GM12872 (cell line): ENCODE measurements around the gene MCF2L2.

ENCODE experiments used
- TF ChIP-seq, protein P1 (sequence below): IDR thresholded peaks from 3 replicates; pipeline ENCODE4 v1.5.1; 2011; ENCODE audit warnings: low read depth, mild to moderate bottlenecking, low read length, moderate library complexity; ENCODE audit not compliant: insufficient read depth

MCF2L2 gene

GRCh38 chr3:183396662-183397391, 31.6 kb downstream of the MCF2L2 start:
- TF ChIP-seq, protein P1, sequence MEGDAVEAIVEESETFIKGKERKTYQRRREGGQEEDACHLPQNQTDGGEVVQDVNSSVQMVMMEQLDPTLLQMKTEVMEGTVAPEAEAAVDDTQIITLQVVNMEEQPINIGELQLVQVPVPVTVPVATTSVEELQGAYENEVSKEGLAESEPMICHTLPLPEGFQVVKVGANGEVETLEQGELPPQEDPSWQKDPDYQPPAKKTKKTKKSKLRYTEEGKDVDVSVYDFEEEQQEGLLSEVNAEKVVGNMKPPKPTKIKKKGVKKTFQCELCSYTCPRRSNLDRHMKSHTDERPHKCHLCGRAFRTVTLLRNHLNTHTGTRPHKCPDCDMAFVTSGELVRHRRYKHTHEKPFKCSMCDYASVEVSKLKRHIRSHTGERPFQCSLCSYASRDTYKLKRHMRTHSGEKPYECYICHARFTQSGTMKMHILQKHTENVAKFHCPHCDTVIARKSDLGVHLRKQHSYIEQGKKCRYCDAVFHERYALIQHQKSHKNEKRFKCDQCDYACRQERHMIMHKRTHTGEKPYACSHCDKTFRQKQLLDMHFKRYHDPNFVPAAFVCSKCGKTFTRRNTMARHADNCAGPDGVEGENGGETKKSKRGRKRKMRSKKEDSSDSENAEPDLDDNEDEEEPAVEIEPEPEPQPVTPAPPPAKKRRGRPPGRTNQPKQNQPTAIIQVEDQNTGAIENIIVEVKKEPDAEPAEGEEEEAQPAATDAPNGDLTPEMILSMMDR, result no peak

- TF ChIP-seq, protein P1, result no peak
Measured at GRCh38 chr3:183394150-183394549, 34.3 kb downstream of the MCF2L2 start.

GRCh38 chr3:183393625-183394024, 34.8 kb downstream of the MCF2L2 start:
- TF ChIP-seq, protein P1, result no peak

GRCh38 chr3:183392186-183393034, 36.0 kb downstream of the MCF2L2 start:
- TF ChIP-seq, protein P1, result no peak

DNA sequence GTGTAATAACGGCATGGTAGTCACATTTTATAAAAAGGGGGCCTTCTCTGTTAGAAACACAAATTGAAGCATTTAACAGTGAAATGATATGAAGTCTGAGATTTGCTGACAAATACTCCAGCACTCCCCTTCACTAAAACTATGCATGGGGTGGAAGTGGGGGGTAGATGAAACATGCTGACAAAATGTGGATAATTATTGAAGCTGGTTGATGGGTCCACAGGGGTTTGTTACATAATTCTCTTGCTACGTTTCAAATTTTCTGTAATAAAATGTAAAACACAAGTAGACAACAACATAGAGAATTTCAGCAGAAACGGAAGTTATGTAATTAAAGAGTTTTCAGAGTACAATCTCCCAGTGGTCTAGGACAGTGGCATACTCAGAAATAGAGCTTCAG, 37.0 kb downstream of the MCF2L2 start:
- TF ChIP-seq, protein P1, result no peak

GRCh38 chr3:183390844-183391243, 37.6 kb downstream of the MCF2L2 start:
- TF ChIP-seq, protein P1, result no peak

DNA sequence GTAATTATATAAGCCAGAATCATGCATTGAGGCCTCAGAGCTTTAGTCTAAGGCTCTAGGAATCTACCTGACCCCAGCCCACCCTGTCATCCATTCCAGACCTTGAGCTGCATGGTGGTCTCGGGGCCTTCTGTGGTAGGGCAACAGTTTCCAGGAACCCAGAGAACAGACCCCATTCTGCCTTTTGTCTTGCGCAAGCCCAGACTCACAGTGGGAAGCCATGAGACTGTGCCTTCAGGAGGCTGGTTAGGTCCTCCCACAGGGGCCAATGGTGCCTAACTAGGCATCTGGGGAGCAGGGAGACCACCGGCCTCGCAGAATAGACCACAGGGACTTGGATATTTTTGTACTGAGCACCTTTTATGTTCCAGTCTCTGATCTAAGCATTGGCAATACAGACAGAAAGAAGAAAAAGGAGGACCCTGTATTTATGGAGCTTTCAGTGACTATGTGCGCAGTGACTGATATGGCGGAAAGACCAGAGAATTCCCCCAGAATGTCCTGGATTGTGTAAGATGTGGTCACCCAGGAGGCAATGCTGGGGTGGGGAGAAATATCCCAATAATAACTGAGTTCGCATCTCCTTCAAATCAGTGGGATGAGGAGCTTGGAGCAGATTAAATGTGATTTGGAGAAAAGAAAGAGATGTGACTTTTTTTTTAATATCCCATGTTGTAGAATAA, 40.1 kb downstream of the MCF2L2 start:
- TF ChIP-seq, protein P1, result no peak
